Stimulated activated CD4-positive, alpha-beta T cell treated with anti-CD3 and anti-CD28 coated beads, Interleukin-12 subunit alpha, Interleukin-12 subunit beta, amount 100 ng/mL, for 48 hours (primary cell): Measurements from ENCODE around the gene FXR1.
"Not testable (repeated sequence)": the region's sequence is repeated elsewhere in the genome, so short reads cannot be mapped to it uniquely, and the experiment has no call there.

Experiments used
- DNase-seq, 3 donors: peaks; one replicate each; pipeline ENCODE4 v3.0.0-alpha.2; 2020; ENCODE audit warnings: low read depth in 2 of 3, low spot score in 1 of 3

The FXR1 gene

GRCh38 chr3:181003469-181003868, 91.0 kb downstream of the FXR1 start:
- not testable (repeated sequence) for DNase-seq

GRCh38 chr3:181006541-181006940, 94.1 kb downstream of the FXR1 start:
- DNase-seq: no peak

- DNase-seq: no peak
Observed at GRCh38 chr3:181007262-181007661, 94.8 kb downstream of the FXR1 start.

- DNase-seq: no peak
Observed at GRCh38 chr3:181008796-181009195, 96.3 kb downstream of the FXR1 start.

- peak; percentile 33 to 42 (median 34) for DNase-seq
Observed at GRCh38 chr3:181009225-181009624, 96.8 kb downstream of the FXR1 start.

GRCh38 chr3:181017690-181018089, 105.2 kb downstream of the FXR1 start:
- no peak for DNase-seq

- no peak for DNase-seq
Observed at GRCh38 chr3:181025204-181025603, 112.7 kb downstream of the FXR1 start.

GRCh38 chr3:181030948-181031347, 118.5 kb downstream of the FXR1 start:
- DNase-seq: no peak
